ENCODE measurements around the gene CD82.

DNA sequence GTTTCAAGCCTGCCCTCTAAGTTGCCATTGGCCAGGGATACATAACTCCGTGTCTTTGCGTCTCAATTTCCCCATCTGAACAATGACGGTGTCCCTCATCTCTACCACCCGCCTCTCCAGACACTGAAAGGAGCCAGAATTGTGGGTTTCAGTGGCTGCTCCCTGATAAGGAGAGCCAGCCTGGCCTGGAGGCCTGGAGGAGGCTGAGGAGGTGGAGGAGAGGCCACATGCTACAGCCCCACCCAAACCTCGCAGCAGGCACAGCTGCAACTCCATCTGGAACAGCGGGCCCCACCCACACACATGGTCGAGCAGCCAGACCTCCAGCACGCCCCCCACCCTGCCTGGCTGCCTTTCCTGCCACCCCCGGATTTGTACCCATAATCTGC is 34.4 kb upstream of the CD82 start:
- TF ChIP-seq, protein P1, sequence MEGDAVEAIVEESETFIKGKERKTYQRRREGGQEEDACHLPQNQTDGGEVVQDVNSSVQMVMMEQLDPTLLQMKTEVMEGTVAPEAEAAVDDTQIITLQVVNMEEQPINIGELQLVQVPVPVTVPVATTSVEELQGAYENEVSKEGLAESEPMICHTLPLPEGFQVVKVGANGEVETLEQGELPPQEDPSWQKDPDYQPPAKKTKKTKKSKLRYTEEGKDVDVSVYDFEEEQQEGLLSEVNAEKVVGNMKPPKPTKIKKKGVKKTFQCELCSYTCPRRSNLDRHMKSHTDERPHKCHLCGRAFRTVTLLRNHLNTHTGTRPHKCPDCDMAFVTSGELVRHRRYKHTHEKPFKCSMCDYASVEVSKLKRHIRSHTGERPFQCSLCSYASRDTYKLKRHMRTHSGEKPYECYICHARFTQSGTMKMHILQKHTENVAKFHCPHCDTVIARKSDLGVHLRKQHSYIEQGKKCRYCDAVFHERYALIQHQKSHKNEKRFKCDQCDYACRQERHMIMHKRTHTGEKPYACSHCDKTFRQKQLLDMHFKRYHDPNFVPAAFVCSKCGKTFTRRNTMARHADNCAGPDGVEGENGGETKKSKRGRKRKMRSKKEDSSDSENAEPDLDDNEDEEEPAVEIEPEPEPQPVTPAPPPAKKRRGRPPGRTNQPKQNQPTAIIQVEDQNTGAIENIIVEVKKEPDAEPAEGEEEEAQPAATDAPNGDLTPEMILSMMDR (IDR thresholded peaks at IDR 0.05) = no peak
- TF ChIP-seq POLR2A (IDR thresholded peaks at IDR 0.05) (no peak), EP300 (IDR thresholded peaks at IDR 0.05) (no peak)
